GM12878 (cell line): ENCODE measurements around the gene RHEB. TPM values are rescaled to one million over a fixed set of nuclear protein-coding genes. Genes with fewer than 3 reads are reported as not detected.

Source experiments
- ATAC-seq: fragments of 200-7000 bp; cut with Tn5 transposase; 3 replicates; pipeline ENCODE4 v1.9.1; 2020; ENCODE audit warnings: mild to moderate bottlenecking, moderate library complexity
- BruUV-seq: library from RNA; stranded (reverse); fragments of 400-500 nt; replicated peaks from 2 replicates; lab custom pipeline; 2021; lab: Mats Ljungman, UMichigan
- CTCF ChIA-PET: fragments of 300-600 bp; sonication (Branson Sonifier 250); formaldehyde crosslinking; extraction: SDS; loops from one replicate; lab custom pipeline; 2021; ENCODE audit warnings: inconsistent platforms; lab: Yijun Ruan, JAX
- POLR2A ChIA-PET: fragments of 350-600 bp; formaldehyde crosslinking; extraction: SDS; loops from one replicate; lab custom pipeline; 2021; ENCODE audit warnings: inconsistent platforms; lab: Charles Lee
- RAD21 ChIA-PET: fragments of 300-600 bp; sonication (Branson Sonifier 250); formaldehyde crosslinking; loops from one replicate; lab custom pipeline; 2023; ENCODE audit warnings: antibody characterized with exemption; ENCODE audit not compliant: unreplicated experiment; lab: Charles Lee
- SMC1A ChIA-PET: fragments of 300-600 bp; sonication (Branson Sonifier 250); formaldehyde crosslinking; loops from one replicate; lab custom pipeline; 2023; ENCODE audit not compliant: unreplicated experiment, uncharacterized antibody; lab: Charles Lee
- DNase-seq: peaks from one replicate; pipeline ENCODE4 v3.0.0-alpha.2; 2011; ENCODE audit warnings: low read depth, low spot score
- FAIRE-seq: peaks from 3 replicates; lab custom pipeline; 2011; peaks lifted over from hg19 to GRCh38; lab: Jason Lieb, UNC
- H2AFZ ChIP-seq: 2 replicates; pipeline ENCODE4 v1.6.0; 2011; ENCODE audit warnings: low read depth, low read length, control low read depth; ENCODE audit not compliant: control insufficient read depth
- H3K27ac ChIP-seq: 2 replicates; pipeline ENCODE4 v1.5.1; 2011; ENCODE audit warnings: control low read depth; ENCODE audit not compliant: control insufficient read depth, insufficient read depth
- H3K27me3 ChIP-seq, 2 experiments: replicated peaks in 1 of 2; 2 replicates each; pipeline versions ENCODE4 v1.6.0 to v1.6.1; 2011; ENCODE audit warnings: low read length in 1 of 2; ENCODE audit not compliant: control insufficient read depth in 2 of 2, insufficient read depth in 2 of 2
- H3K36me3 ChIP-seq, 2 experiments: 2 replicates each; pipeline ENCODE4 v1.5.1; 2011; ENCODE audit warnings: low read length in 1 of 2; ENCODE audit not compliant: control insufficient read depth in 2 of 2, insufficient read depth in 2 of 2
- H3K4me1 ChIP-seq: 2 replicates; pipeline ENCODE4 v1.6.1; 2011; ENCODE audit warnings: mild to moderate bottlenecking, low read length, moderate library complexity, mixed read lengths; ENCODE audit not compliant: control insufficient read depth, insufficient read depth
- H3K4me2 ChIP-seq: 2 replicates; pipeline ENCODE4 v1.6.0; 2011; ENCODE audit warnings: control low read depth; ENCODE audit not compliant: control insufficient read depth, insufficient read depth
- H3K4me3 ChIP-seq: fragments of 200-600 bp; sonication (generic); 2 replicates; pipeline ENCODE4 v1.5.1; 2016
- H3K79me2 ChIP-seq: 2 replicates; pipeline ENCODE4 v1.6.0; 2011; ENCODE audit warnings: low read length; ENCODE audit not compliant: control insufficient read depth, insufficient read depth
- H3K9ac ChIP-seq: 2 replicates; pipeline ENCODE4 v1.8.0; 2011; ENCODE audit warnings: low read length, control low read depth, mixed read lengths; ENCODE audit not compliant: control insufficient read depth, insufficient read depth
- H3K9me3 ChIP-seq: replicated peaks from 3 replicates; pipeline ENCODE4 v1.5.1; 2011; ENCODE audit warnings: mild to moderate bottlenecking, low read length; ENCODE audit not compliant: control insufficient read depth, insufficient read depth
- H4K20me1 ChIP-seq: 2 replicates; pipeline ENCODE4 v1.6.0; 2011; ENCODE audit not compliant: control insufficient read depth, insufficient read depth
- BCL3 ChIP-seq: IDR thresholded peaks from 2 replicates; pipeline ENCODE4 v1.6.1; 2011; ENCODE audit warnings: borderline replicate concordance, low read depth, mild to moderate bottlenecking, moderate library complexity, low read length; ENCODE audit not compliant: insufficient read depth, poor library complexity, severe bottlenecking
- BRCA1 ChIP-seq: IDR thresholded peaks from 2 replicates; pipeline ENCODE4 v1.6.1; 2011; ENCODE audit warnings: low read depth, low read length, improper control_type of control experiment
- EGR1 ChIP-seq, 2 experiments: IDR thresholded peaks; 1 replicate in 1 of 2; 2 replicates in 1 of 2; pipeline ENCODE4 v1.6.1; 2011 to 2012; ENCODE audit warnings: low read depth in 2 of 2, low read length in 2 of 2, borderline replicate concordance in 1 of 2, mild to moderate bottlenecking in 1 of 2, moderate library complexity in 1 of 2
- EZH2 ChIP-seq: IDR thresholded peaks from 2 replicates; pipeline ENCODE4 v1.6.1; 2012; ENCODE audit warnings: low read depth, mild to moderate bottlenecking, control low read depth, inconsistent platforms, low read length, borderline replicate concordance; ENCODE audit not compliant: control insufficient read depth
- HDAC2 ChIP-seq: fragments of 200-600 bp; sonication (generic); IDR thresholded peaks from 2 replicates; pipeline ENCODE4 v1.6.1; 2017
- IRF5 ChIP-seq: fragments of 450-650 bp; IDR thresholded peaks from 2 replicates; pipeline ENCODE4 v1.6.1; 2017; ENCODE audit warnings: borderline replicate concordance
- LARP7 ChIP-seq: fragments of 450-650 bp; IDR thresholded peaks from 2 replicates; pipeline ENCODE4 v1.6.1; 2017; ENCODE audit warnings: mild to moderate bottlenecking
- MEF2A ChIP-seq: IDR thresholded peaks from 2 replicates; pipeline ENCODE4 v1.6.1; 2011; ENCODE audit warnings: low read depth, mild to moderate bottlenecking, low read length, moderate library complexity; ENCODE audit not compliant: insufficient read depth
- MYC ChIP-seq: IDR thresholded peaks from 2 replicates; pipeline ENCODE4 v1.6.1; 2011; ENCODE audit warnings: mild to moderate bottlenecking, low read length, moderate library complexity, inconsistent platforms; ENCODE audit not compliant: insufficient read depth, insufficient replicate concordance, insufficient read length, severe bottlenecking
- PAX5 ChIP-seq: IDR thresholded peaks from 2 replicates; pipeline ENCODE4 v1.6.1; 2011; ENCODE audit warnings: low read depth, low read length, borderline replicate concordance
- RFX5 ChIP-seq: IDR thresholded peaks from 2 replicates; pipeline ENCODE4 v1.6.1; 2011; ENCODE audit warnings: low read depth, low read length, improper control_type of control experiment
- SUZ12 ChIP-seq: fragments of 200-600 bp; sonication (generic); IDR thresholded peaks from one replicate; pipeline ENCODE4 v1.6.1; 2018; ENCODE audit warnings: antibody characterized with exemption, mild to moderate bottlenecking; ENCODE audit not compliant: unreplicated experiment
- TAF1 ChIP-seq: IDR thresholded peaks from 2 replicates; pipeline ENCODE4 v1.6.1; 2011; ENCODE audit warnings: mild to moderate bottlenecking, low read depth, low read length, borderline replicate concordance
- TARDBP ChIP-seq: IDR thresholded peaks from 2 replicates; pipeline ENCODE4 v1.6.1; 2016; ENCODE audit warnings: borderline replicate concordance
- YY1 ChIP-seq: IDR thresholded peaks from 2 replicates; pipeline ENCODE4 v1.6.1; 2011; ENCODE audit warnings: low read depth, mild to moderate bottlenecking, low read length
- ZNF622 ChIP-seq: fragments of 450-650 bp; IDR thresholded peaks from 2 replicates; pipeline ENCODE4 v1.6.1; 2017; ENCODE audit warnings: mild to moderate bottlenecking, inconsistent platforms
- ZZZ3 ChIP-seq: IDR thresholded peaks from 2 replicates; pipeline ENCODE4 v1.6.1; 2011; ENCODE audit warnings: low read depth; ENCODE audit not compliant: control insufficient read depth, insufficient read length
- WGBS: methylation state at CpG from one replicate; pipeline ENCODE4 v1.1.6; 2016; ENCODE audit warnings: low lambda C conversion rate; ENCODE audit not compliant: insufficient replicate concordance, insufficient coverage; ENCODE audit errors: missing lambda C conversion rate; 5-methylcytosine and 5-hydroxymethylcytosine counted together
- in situ Hi-C: fragments of 300-500 bp; cut with MboI; formaldehyde crosslinking; loops from 9 replicates; pipeline ENCODE4 v1.14.3; 2018; ENCODE audit warnings: mixed read lengths
- intact Hi-C: fragments of 100-400 bp; cut with micrococcal nuclease; formaldehyde crosslinking; loops from one replicate; pipeline ENCODE4 v1.14.2; 2022; ENCODE audit not compliant: unreplicated experiment
- polyA plus RNA-seq, 11 experiments: library from polyadenylated mRNA; depleted of rRNA in 4 of 11; unstranded in 6 of 11; stranded (reverse) in 5 of 11; fragments of >200 nt; fragmentation: Nextera tagmentation in 4 of 11; fragmentation: Illumina TruSeq in 1 of 11; extraction: Ambion mirVana in 4 of 11; extraction: Trizol in 1 of 11; gene quantifications; 1 replicate in 1 of 11; 2 replicates in 10 of 11; pipeline versions ENCODE4 v1.2.1 to v1.2.3, GENCODE V29; 2011 to 2016; ENCODE audit warnings: inconsistent platforms in 2 of 11, missing spikeins in 2 of 11, low read depth in 1 of 11
- total RNA-seq, 4 experiments: library from RNA; depleted of rRNA in 3 of 4; stranded (reverse); fragments of >200 nt in 3 of 4; fragmentation: Illumina TruSeq in 1 of 4; extraction: Trizol in 1 of 4; gene quantifications; 2 replicates each; pipeline versions ENCODE4 v1.2.1 to v1.2.3, GENCODE V29; 2013 to 2021

RHEB gene
- total and polyA plus RNA-seq, 10 of the 15 experiments (the other 5 are each of a cell fraction or from before 2014, with no cell fraction given): 6.2 to 67.8 (median 38.0) TPM

DNA sequence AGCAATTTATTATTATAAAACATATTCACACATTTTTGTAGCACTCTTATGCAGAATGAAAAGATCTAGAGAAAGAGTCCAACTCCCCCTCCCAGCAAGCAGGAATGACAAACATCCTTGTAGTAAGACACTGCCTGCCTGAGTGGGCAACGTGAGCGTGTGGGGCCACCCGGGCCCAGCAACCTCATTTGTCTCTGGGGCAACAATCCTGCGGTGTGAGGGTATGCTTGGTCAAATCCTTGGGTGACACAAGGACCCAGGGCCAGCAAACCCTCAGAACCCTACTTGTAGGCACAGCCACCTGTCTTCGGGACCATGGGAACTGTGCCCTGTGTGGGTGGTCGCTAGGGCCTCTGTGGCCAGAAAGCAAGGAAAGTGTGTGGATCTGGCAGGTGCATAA, 10.7 kb downstream of the RHEB start:
- SMC1A ChIA-PET: interaction anchor here (0.8 to 1.6 kb wide), 5 partner anchors 9 to 34 kb away, joined by 3 to 4 read pairs (median 3); no protein-coding TSS in a partner anchor
- Histone ChIP-seq H3K79me2 (peaks cover 100% of the 10 kb centered on the region), H3K4me2 (no peak overlapping the region), H3K9me3 (peaks cover 5% of the 10 kb centered on the region; the same call in 2 of the 3 replicates), H2AFZ (no peak overlapping the region), H3K27me3 (no peaks in the 10 kb centered on the region), H3K4me1 (peaks cover 2% of the 10 kb centered on the region; the same call in 1 of the 2 replicates), H3K4me3 (no peak overlapping the region), H3K36me3 (peaks cover 0 to 2% of the 10 kb centered on the region in 2 experiments; a peak in 2 of 4 replicates), H3K27ac (no peak overlapping the region), H4K20me1 (peaks cover 2% of the 10 kb centered on the region; the same call in 1 of the 2 replicates), H3K9ac (no peak overlapping the region)
- WGBS: 86% methylated on average over 6 of the region's 6 CpGs
- intact Hi-C loops: no loop called here
- CTCF ChIA-PET: interaction anchor here (0.7 to 2.6 kb wide), 6 partner anchors 8 to 60 kb away, joined by 3 to 12 read pairs (median 7); no protein-coding TSS in a partner anchor
- no peak for TF ChIP-seq TAF1
- no peak for TF ChIP-seq SUZ12
- TF ChIP-seq ZZZ3: no peak
- no peak for TF ChIP-seq YY1
- no peak for TF ChIP-seq TARDBP
- TF ChIP-seq PAX5: no peak
- no peak for TF ChIP-seq BCL3
- no peak for TF ChIP-seq MEF2A
- no peak for TF ChIP-seq RFX5
- TF ChIP-seq IRF5: no peak
- TF ChIP-seq EZH2: no peak
- no peak for TF ChIP-seq MYC
- no peak for TF ChIP-seq HDAC2
- TF ChIP-seq EGR1 (IDR thresholded peaks at IDR 0.05; ENCODE audit: borderline replicate concordance in 1 of 2, low read depth in 2 of 2, low read length in 2 of 2): no peak
- TF ChIP-seq LARP7: no peak
- TF ChIP-seq BRCA1: no peak
- no peak for TF ChIP-seq ZNF622
- RAD21 ChIA-PET: interaction anchor here (0.6 to 1.4 kb wide), 3 partner anchors 8 to 36 kb away, joined by 3 to 6 read pairs (median 5); no protein-coding TSS in a partner anchor
- FAIRE-seq (no peak), DNase-seq (no peak), ATAC-seq (no peak)
- no TSS peak for BruUV-seq
- in situ Hi-C loops: no loop called here
- POLR2A ChIA-PET: interaction anchor here (1.1 to 1.6 kb wide), 4 partner anchors 9 to 38 kb away, joined by 3 to 5 read pairs (median 4); partner anchors contain the start of gene RHEB
